ENCODE results near the gene DAPK1.

DNA sequence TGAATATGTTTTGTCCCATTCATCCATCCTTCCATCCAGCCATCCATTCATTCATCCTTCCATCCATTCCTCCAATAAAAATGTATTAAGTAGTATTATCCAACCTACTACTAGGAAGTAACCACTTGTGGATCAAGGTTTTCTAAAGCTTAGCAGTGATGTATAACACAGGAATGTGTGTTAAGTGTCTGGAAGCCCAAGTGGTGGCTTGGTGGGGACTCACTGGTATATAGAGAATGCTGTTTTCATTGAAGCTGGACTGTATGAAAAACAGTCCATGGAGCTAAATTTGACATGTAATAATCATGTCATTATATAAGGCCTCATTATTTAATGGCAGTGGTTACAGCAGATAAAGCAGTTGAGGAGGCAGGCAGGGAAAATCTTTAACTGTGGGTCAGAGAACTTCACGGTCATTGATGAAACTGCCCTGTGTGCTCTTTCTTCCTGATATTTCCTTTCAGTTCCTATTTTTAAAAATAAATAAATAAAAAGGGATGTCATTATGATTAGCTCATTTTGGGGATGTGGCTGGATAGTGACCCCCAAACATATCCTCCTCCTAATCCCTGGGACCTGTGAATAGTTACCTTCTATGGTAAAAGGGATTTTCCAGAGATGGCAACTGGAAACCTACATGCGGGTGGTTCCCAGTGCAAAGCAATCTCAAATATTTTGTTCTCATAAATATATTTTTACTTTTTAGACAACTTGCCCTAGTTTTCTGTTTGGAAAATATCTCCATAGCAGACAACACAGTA lies 82.3 kb downstream of the DAPK1 start:
- TF ChIP-seq, protein P1, sequence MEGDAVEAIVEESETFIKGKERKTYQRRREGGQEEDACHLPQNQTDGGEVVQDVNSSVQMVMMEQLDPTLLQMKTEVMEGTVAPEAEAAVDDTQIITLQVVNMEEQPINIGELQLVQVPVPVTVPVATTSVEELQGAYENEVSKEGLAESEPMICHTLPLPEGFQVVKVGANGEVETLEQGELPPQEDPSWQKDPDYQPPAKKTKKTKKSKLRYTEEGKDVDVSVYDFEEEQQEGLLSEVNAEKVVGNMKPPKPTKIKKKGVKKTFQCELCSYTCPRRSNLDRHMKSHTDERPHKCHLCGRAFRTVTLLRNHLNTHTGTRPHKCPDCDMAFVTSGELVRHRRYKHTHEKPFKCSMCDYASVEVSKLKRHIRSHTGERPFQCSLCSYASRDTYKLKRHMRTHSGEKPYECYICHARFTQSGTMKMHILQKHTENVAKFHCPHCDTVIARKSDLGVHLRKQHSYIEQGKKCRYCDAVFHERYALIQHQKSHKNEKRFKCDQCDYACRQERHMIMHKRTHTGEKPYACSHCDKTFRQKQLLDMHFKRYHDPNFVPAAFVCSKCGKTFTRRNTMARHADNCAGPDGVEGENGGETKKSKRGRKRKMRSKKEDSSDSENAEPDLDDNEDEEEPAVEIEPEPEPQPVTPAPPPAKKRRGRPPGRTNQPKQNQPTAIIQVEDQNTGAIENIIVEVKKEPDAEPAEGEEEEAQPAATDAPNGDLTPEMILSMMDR (IDR thresholded peaks at IDR 0.05; ENCODE audit: low read depth, low read length), result no peak
- no peak for TF ChIP-seq EZH2phosphoT487 (IDR thresholded peaks at IDR 0.05; ENCODE audit: low read depth)
